ENCODE data around the gene ADGRG7.

The ADGRG7 gene

DNA sequence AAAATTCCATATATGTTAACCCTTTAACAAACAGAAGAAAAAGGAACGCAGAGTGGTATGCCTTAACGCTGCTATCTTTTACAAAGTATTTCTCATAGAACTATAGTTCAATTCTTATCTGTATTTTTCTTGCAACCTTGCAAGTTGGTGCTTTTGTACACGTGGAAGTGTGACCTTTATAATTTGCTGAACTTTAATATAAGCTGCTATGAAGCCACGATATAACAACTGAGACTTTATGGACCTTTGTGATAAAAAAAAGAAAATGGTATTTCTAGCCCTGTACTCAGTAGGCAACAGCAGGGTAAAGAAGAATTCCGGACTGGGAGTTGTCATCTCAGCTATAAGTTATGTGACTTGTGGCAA, 93.6 kb downstream of the ADGRG7 start:
- DNase-seq: no peak

DNA sequence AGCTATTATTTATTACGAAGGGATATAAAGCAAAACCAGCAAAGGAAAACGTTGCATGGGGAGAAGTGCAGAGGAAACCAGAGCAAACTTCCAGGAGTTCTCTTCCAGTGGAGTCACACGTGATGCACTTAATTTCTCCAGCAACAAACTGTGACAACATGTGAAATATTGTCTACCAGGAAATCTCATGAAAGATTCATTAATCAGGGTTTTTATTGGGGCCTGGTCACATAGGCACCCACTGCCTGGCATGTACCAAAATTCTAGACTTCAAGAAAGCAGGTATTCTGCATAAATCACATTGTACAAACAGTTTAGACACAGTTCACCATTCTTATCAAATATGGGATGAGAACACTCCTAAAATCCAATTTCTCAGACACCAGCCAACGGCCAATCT, 94.5 kb downstream of the ADGRG7 start:
- no peak for DNase-seq

DNA sequence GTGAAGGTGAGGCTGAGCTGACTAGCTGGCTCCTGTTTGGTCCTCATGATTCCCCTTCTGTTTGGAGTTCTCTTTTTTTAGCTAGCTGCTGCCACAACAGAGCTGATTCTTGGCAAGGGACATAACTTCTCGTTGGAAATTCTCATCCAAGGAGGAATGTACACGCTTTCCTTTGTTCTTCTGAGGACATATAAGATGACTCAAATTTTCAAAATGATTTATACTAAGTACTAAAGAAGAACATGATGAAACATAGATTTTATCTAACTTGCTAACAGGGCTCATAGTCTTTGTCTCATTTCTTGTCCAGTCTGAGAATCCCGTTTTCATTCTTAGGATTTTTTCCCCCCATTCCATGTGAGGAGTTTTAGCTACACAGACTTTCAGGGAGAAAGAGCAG, 97.0 kb downstream of the ADGRG7 start:
- DNase-seq: no peak

DNA sequence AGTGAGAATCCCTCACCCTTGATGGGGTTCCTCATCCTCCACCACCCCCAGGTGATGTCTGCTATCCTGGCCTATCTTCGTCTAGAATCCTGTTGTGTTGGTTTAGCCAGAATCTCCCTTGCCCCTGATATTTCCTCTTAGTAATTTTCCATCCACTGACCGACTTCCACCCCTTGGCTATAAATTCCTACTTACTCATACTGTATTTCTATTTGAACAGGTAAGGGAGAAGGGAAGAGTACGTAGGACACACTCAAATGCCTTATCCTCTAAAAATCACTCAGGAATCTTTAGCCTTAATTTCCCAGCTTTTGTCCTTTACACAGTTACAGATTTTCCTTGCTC, 99.2 kb downstream of the ADGRG7 start:
- no peak for DNase-seq

DNA sequence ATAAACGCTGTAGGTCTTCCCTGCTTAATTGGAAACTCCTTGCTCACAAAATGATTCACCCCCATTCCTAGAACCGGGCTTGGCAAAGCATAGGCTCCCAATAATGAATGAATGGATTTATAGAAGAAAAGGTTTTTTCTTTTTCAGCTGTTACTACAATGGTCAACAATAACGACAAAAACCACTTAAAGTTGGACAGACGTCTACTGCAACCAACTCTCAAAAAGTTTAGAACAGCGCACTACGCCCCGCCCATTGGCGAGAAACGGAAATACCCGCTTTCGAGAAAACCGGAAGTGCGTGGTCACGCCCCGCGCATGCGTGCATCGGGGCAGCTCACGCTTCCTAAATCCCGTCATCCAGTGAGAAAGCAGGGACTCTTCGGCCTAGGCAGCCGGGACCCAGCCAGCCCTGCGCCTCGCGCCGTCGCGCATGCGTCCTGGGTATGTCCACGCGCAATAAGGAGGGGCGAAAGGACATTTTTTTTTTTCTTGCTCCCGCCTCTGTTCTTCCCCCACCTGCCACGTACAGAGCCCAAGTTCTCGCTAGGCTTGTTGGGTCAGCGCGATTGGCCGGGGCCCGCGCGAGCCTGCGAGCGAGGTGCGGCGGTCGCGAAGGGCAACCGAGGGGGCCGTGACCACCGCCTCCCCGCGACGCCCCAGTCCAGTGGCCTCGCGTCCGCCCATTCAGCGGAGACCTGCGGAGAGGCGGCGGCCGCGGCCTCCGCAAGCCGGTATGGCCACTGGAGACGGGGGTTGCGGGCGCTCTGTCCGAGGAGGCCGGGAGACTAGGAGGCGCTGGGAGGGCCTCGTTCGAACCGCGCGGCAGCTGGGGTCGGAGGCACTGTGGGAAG, 99.8 kb downstream of the ADGRG7 start, which contains the start of gene TFG:
Gene TFG, plus strand, starts transcription at position 506 of the 853 bp plus-strand sequence. CDS start 4,192 bp downstream, outside the sequence.
- peak; percentile 99 for DNase-seq

DNA sequence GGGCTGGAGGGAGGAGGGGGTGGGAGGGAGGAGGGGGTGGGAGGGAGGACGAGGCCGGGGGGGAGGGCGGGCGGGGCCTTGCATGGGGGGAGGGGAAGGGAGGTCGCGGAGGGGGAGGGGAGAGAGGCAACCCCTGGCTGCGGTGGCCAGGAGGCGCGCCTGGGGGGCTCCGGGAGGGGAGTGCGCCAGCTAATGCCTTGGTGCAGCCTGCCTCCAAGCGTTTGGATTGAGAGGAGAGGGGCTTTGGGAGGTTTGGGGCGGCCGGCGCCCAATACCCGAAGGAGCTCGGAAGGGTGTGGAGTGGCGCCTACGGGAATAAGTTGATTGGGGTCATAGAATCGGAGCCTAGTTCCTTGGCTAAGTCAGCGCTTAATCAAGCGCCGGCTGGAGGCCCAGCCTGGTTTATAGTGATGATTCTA, 100.5 kb downstream of the ADGRG7 start:
- peak; percentile 57 for DNase-seq

DNA sequence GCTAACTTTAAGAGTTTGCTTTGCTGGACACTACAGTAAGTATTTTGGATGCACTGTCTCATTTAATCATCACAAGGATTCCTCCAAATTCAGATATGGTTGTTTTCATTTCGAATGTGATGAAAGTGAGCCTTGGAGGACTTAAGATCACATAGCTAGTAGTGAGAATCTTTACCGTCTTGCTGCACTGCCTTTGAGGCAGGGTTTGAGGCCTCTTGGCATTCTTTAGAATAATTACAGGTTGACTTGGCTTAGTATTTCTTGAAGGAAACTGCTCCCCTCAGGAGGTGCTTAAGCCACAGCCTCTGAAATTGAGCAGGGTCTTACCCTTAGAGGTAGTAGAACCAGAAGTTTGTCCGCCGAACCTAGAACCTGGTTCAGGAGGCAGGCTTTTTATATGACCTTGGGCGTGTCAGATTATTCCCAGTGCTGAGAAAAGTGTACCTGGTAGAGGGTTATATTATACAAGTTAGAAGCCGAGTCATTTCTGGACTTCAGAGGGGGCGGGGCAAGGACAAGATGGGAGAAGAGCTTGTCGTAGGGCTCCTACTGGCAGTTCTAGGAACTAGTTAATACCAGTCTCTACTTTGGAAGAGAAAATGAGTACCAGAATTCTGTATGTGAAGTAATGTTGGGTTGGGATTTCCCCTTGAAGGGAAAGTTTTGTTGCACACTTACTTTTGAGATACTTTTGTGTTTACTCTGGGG, 101.0 kb downstream of the ADGRG7 start:
- DNase-seq: no peak

DNA sequence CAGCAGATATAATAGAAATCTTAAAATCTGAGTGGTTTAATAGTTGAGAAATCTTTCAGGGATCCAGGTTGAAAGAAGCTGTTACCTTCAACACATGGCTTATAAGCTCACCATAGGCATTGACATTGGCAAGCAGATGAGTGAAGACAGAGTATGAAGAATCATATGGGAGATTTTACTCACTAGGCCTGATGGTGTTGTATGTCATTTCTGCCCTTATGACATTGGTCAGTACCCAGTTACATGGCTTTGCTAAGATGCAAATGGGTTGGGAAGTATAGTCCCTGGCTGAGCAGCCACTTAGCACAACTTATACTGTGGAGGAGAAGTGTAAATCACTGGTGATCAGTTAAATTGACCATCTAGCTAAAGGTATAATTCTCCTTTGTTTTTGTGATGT, 105.8 kb downstream of the ADGRG7 start:
- DNase-seq: no peak

DNA sequence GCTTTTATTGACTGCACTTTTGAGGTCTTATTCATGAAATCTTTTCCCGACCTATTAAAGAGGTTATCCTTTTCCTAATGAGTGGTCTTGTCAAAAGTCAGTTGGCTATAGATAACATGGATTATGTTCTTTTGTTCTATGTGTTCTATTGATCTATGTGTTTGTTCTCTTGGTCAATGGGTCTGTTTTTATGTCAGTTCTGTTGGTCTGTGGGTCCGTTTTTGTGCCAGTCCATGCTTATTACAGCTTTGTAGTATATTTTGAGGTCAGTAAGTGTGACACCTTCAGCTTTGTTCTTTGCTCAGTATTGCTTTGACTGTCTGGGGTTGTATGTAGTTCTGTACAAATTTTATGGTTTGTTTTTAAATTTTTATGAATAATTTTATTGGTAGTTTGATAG, 107.7 kb downstream of the ADGRG7 start:
- DNase-seq: no peak

DNA sequence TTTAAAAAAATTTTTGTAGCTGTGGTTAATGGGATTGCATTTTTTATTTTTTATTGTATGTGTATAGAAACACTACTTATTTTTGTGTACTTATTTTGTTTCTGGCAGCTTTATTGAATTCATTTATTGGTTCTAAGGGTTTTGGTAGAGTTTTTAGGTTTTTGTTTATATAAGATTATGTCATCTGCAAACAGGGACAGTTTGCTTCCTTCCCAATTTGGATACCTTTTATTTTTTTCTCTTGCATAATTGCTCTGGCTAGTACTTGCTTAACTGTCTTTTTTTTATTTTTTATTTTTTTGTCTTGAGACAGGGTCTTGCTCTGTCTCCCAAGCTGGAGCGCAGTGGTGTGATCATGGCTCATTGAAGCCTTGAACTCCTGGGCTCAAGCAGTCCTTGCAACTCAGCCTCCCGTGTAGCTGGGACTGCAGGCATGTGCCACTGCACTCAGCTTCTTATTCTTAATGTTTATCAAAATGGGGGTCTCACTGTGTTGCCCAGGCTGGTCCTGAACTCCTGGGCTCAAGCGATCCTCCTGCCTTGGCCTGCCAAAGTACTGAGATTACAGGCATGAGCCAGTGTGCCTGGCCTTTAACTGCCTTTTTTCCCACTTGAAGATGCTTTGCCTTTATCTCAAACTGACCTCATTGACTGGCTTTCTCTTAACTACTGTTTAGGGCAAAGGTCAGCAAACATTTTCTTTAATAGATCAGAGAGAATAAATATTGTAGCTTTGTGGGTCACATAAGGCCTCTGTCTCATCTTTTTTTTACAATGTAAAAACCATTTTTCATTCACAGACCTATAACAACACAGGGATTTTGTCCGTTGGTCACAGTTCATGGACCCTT, 108.5 kb downstream of the ADGRG7 start:
- no peak for DNase-seq

DNA sequence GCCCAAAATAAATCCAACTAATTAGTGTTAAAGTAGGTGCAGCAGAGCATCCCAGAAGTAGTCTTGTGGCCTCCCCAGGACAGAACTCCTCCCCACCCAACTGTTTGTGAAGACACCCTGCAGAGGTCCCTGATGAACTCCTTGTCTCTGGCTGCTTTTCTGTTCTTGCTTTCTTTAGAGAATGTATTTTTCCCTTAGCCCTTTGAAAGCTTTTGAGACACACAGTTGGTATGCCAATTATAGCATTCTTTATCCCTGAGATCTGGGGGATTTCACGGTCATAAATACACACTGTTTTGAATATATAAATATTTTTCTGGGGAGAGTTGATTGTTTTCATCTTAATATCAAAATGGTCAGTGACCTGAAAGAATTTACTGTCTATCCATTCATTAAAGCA, 109.7 kb downstream of the ADGRG7 start:
- no peak for DNase-seq

DNA sequence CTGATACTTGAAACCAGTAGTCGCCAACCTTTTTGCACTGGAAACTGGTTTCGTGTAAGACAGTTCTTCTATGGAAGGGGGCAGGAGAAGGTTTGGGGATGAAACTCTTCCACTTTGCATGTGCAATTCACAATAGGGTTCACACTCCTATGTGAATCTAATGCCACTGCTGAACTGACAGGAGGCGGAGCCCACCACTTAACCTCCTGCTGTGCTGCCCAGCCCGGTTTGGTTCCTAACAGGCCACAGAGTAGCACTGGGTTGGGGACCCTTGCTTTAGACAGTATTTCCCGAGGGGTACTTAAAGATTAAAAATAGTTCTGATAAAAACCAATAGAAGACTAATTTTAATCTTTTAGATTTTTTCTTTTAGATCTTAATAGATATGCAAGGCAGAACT, 111.0 kb downstream of the ADGRG7 start:
- DNase-seq: no peak

DNA sequence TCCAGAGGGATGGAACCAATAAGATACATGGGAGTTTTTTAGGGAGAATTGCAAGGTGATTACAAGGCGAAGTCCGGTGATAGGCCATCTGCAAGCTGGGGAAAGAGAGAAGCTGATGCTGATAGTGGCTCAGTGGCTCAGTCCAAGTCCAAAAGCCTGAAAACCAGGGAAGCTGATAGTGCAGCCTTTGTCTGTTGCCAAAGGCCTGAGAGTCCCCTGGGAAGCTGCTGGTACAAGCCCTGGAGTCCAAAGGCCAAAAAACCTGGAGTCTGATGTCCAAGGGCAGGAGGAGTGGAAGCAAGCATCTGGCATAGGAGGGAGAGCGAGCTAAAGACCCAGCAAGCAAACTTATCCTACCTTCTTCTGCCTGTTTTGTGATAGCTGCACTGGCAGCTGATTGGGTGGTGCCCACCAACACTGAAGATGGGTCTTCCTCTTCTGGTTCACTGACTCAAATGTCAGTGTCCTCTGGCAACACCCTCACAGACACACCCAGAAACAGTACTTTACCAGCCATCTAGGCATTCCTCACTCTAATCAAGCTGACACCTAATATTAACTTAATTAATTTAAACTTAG, 116.6 kb downstream of the ADGRG7 start:
- no peak for DNase-seq

DNA sequence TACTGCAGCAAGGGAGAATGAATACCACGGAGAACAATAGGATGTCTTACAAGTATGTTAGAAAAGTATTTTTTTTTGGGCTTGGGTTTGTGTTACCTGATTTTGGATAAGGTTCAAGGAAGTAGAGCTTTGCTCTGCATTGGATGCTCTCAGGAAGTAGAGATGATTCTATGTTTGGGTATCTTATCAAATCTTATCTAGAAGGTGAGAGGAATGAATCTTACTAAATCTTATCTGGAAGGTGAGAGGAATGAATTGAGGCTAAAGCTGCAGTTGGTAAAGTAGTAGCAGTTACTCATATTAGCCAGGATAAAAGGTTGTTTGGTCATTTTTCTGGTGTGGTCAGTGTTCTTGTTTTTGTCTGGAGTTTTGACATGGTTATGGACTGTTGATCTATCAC, 117.3 kb downstream of the ADGRG7 start:
- DNase-seq: no peak

DNA sequence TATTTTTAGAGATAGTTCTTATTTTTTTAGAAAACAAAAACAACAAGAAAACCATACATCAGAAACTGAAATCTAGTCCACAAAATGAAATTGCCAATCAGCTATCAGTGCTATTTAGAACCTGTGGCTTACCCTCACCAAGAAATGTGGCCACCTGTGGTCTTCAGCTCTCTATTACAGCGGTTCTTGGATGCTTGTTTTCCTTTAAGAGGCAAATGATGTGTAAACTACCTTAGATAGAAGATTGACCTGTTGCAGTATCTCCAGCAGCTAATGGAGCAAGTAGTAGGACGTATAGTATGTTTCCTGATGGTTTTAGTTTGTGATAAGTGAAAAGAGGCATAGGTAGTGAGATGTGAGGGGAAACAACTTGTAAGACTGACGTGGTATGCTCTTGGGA, 121.1 kb downstream of the ADGRG7 start:
- DNase-seq: no peak

DNA sequence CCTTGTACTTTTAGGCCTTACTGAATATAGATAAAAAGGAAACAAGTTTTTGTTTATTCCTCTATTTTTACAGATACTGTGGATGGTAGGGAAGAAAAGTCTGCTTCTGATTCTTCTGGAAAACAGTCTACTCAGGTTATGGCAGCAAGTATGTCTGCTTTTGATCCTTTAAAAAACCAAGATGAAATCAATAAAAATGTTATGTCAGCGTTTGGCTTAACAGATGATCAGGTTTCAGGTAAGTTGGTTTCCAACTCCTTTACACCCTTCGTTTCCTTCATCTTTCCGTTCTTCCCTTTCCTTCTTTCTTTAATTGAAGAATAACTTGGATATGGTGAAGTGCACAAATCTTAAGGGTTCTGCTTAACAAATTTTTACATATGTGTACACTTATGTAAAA, 123.0 kb downstream of the ADGRG7 start:
- no peak for DNase-seq

DNA sequence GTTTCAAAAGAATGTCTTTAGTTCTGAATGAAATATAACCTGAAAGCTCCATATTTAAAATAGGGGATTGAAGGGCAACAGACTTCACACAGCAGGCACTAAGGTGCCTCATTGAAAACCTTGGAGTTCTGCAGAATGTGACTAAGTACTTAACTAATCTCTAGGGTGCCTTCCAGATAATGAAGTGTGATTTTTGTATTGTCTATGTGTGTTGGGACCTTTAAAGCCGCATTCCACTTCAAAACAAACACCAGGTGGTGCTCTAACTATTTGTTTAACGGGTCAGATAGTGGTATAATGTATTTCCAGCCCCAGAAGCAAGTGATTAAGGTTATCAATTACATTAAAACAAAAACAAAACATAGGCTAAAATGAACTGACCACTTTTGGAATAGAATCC, 127.9 kb downstream of the ADGRG7 start:
- DNase-seq: peak; percentile 20

DNA sequence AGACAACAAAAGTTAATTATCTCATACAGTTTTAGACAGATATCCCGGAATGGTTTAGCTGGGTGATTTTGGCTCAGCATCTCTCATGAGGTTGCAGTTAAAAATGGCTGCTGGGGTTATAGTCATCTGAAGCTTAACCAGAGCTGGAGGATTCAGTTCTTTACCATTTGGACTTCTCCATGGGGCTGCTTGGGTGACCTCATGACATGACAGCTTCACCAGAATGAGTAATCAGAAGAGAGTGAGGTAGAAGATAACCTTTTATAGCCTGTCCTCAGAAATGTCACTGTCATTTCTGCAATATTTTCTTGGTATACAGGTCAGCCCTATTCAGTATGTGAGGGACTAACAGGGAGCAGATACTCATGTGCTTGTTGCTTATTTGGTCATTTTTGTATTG, 130.8 kb downstream of the ADGRG7 start:
- no peak for DNase-seq

DNA sequence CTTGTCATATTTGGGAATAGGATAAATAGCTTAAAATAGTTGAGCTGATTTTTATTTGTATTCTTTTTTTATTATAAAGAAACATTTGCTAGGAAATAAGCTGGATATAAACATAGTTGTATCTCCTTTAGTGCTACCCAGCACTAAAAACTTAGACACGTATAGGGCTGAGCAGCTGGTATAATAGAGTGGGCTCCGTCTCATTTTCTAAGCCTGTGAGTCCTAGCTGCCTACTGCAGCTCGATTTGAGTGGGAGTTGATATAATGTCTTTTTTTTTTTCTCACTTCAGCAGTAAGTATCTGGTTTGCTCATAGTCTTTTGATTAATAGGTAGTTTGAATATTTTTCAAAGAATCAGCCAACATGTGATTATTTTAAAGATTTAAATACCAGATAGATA, 134.1 kb downstream of the ADGRG7 start:
- no peak for DNase-seq

DNA sequence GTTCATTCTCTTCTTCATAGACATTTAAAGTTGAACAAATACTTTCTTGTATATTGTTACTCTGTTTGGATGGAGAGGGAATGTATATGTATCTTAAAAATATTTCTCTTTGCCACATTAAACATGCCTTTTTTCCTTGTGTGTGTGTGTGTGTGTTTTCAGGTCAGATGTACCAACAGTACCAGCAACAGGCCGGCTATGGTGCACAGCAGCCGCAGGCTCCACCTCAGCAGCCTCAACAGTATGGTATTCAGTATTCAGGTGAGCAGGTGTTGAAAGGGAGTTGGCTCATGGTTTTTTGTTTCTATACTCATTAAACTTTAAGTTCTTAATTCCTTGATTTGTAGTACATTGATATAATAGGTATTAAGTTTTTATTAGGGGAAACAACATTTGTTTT, 135.3 kb downstream of the ADGRG7 start:
- DNase-seq: no peak
